AG20443 (cell line): ENCODE results near the gene GATB.

ENCODE experiments used
- DNase-seq: peaks from one replicate; pipeline ENCODE4 v3.0.0; 2012; ENCODE audit warnings: low spot score, mixed read lengths

GATB gene

DNA sequence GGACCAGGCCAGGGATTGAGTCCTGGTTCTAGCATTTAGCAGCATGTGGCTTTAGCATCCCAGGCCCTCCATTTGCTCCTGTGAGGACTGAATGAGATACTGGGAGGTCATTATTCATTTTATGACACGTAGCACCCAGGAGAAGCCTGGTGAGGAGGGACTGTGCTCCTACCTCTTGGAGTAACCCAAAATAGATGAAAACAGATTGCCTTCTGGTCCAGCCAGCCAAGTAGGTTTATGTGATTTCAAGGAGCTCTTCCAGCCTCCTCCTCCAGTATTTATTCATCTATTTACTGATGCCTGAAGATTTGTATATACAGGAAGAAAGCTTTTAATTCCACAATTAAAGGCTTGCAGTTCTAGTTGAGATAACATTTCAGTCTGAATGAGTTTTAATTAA lies 109.3 kb downstream of the GATB start:
- DNase-seq: no peak

GRCh38 chr4:151649479-151649878 lies 111.3 kb downstream of the GATB start:
- no peak for DNase-seq

- no peak for DNase-seq
Measured at GRCh38 chr4:151646322-151646721, 114.5 kb downstream of the GATB start.

DNA sequence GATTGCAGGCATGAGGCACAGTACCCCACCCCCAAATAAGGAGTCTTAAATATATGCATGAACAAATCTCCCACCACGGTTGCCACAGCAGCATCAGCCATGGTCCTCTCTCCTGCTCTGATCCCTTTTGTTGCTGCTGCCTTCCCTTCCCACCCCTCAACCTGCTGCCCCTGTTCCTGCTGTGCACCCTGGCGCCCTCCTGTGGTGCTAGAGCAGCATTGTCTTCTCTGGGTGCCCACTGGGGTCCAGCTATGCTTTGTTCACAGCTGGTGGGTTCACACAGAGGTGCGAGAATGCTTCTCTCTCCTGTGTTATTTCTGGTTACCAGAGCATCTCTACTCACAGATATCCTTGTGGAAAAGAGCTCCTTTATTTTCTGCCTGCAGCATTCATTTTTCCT lies 116.2 kb downstream of the GATB start:
- no peak for DNase-seq

- no peak for DNase-seq
Measured at GRCh38 chr4:151643564-151643963, 117.2 kb downstream of the GATB start.

- no peak for DNase-seq
Measured at GRCh38 chr4:151641983-151642382, 118.8 kb downstream of the GATB start.

GRCh38 chr4:151641167-151641566 lies 119.6 kb downstream of the GATB start:
- DNase-seq: peak; percentile 63

- no peak for DNase-seq
Measured at GRCh38 chr4:151640381-151640780, 120.4 kb downstream of the GATB start.

- no peak for DNase-seq
Measured at GRCh38 chr4:151638295-151638858, 122.4 kb downstream of the GATB start.

GRCh38 chr4:151631349-151631748 lies 129.5 kb downstream of the GATB start:
- DNase-seq: no peak

DNA sequence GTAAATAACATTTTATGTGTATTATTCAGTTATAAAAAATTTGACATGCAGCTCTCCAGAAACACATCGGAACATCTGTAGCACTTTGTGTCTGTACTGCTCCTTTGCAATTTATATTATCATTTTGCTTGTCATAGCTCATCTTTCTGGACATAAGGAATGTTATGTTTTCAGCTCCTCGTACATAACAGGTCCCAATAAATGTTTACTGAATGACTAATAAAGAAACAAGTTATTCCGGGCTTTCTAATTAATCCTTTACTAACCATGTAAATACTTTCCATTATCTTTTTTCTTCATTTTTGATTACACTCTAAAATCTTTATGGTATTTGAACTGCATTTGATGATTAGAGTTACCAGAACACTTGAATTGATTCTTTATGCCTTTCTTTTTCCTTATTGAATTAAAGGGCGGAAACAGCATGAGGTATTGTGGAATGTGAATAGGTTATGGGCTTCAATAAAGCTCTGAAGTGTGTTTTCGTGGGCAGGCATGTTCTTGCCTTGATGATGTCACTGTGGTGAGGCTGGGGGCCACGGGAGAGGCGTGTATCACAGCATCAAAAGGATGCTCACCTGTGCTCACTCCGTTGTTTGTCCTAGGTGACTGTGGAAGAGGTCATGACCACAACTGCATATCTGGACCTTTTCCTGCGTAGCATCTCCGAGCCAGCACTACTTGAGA lies 131.6 kb downstream of the GATB start:
- DNase-seq: no peak

- DNase-seq: no peak
Measured at GRCh38 chr4:151628001-151628608, 132.7 kb downstream of the GATB start.

DNA sequence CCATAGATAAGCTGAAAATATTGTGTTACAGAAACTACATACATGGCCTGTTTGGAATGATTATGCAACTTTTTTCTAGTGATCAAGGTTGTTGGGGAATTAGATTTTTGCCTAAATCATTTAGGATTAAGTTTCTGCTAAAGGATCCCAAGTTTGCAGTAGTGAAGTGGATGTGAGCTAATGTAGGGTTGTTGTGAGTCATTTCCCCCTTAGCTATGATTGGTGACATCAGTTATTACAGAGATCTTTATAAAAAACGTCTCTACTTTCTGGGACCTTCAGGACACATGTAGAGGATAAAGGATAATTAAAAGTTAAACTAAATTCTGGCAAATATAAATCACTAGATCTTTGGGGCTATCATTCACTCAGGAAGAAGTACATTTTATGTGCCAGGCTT lies 133.3 kb downstream of the GATB start:
- DNase-seq: peak; percentile 22

GRCh38 chr4:151626751-151627150 lies 134.1 kb downstream of the GATB start:
- DNase-seq: no peak

GRCh38 chr4:151626228-151626627 lies 134.6 kb downstream of the GATB start:
- DNase-seq: no peak

DNA sequence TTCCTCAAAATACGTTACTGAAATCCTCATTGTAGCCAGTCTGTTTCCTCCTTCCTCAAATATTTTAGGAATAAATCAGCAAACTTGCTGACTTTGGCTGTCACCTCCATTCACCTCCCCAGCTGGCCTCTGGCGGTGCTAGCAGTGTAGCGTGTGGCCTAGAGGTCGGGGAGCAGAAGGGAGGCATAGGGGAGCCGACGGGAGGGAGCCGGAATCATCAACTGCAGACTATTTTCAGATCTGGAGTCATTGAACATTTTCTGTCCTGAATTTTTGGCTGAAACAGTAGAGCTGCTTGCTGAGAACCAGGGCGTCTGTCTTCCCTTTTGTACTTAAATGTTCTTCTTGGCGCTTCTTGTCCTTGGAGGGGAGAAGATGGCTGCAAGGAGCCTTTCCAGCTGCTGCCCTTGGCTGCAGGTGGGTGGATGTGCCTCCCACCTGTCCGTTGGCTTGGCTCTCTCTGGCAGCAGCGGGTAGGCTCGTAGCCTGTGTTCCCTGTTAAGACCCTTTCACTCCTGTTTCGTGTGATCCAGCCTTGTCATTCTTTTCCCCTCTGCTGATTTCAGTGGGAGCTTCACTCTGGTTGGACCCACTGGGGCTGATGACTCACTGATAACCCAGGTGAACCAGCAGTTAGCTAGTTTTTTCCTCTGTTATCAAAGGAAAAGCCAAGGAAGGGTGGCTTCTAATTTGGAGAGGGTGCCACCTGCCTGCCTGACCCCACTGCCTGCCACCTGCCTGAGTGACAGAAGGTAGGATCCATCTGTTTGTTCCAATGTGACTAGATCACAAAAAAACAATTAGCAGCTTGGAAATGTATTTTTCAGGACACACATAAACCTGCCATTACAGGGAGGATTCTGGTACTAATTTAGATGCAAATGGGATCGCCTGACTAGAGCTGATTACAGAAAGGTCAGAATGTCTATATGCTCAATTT lies 135.9 kb downstream of the GATB start:
- DNase-seq: peak; percentile 18
